ENCODE data around the gene TBATA. TPM values are rescaled to one million over a fixed set of nuclear protein-coding genes. Genes with fewer than 3 reads are reported as not detected.

The TBATA gene
- total RNA-seq, 1 donor from 2014 or later, result not detected

GRCh38 chr10:70812814-70813213 is 27.6 kb upstream of the TBATA start:
- H3K36me3 ChIP-seq, result no peaks in the 10 kb centered on the region
- H3K27me3 ChIP-seq, result no peaks in the 10 kb centered on the region
- no peak for DNase-seq (ENCODE audit: extremely low spot score in 2 of 2)
- no peak overlapping the region for H3K27ac ChIP-seq
- no peak overlapping the region for H3K4me3 ChIP-seq
- intact Hi-C loops (cut with DNase I), result no loop called here
- no peaks in the 10 kb centered on the region for H3K9me3 ChIP-seq
- H3K4me1 ChIP-seq, result peaks cover 19% of the 10 kb centered on the region
- TF ChIP-seq POLR2A (IDR thresholded peaks at IDR 0.05) (no peak), POLR2AphosphoS5 (IDR thresholded peaks at IDR 0.05; ENCODE audit: insufficient read depth in 1 of 2, low read depth in 1 of 2) (no peak), CTCF (IDR thresholded peaks at IDR 0.05) (no peak)

- Histone ChIP-seq H3K36me3 (no peaks in the 10 kb centered on the region), H3K4me3 (no peak overlapping the region), H3K9me3 (no peaks in the 10 kb centered on the region), H3K27ac (no peak overlapping the region), H3K27me3 (no peaks in the 10 kb centered on the region), H3K4me1 (peaks cover 9% of the 10 kb centered on the region)
- TF ChIP-seq POLR2A (IDR thresholded peaks at IDR 0.05) (no peak), POLR2AphosphoS5 (IDR thresholded peaks at IDR 0.05; ENCODE audit: insufficient read depth in 1 of 2, low read depth in 1 of 2) (no peak), CTCF (IDR thresholded peaks at IDR 0.05) (no peak)
- intact Hi-C loops (cut with DNase I), result no loop called here
- DNase-seq (ENCODE audit: extremely low spot score in 2 of 2), result no peak
Observed at GRCh38 chr10:70811881-70812280, 26.7 kb upstream of the TBATA start.

- TF ChIP-seq POLR2A (IDR thresholded peaks at IDR 0.05), result no peak
- no peak for TF ChIP-seq POLR2AphosphoS5 (IDR thresholded peaks at IDR 0.05; ENCODE audit: insufficient read depth in 1 of 2, low read depth in 1 of 2)
- TF ChIP-seq CTCF (IDR thresholded peaks at IDR 0.05), result no peak
- intact Hi-C loops (cut with DNase I), result no loop called here
- Histone ChIP-seq H3K4me1 (peaks cover 5% of the 10 kb centered on the region), H3K36me3 (no peaks in the 10 kb centered on the region), H3K27ac (no peak overlapping the region), H3K9me3 (no peaks in the 10 kb centered on the region), H3K4me3 (no peak overlapping the region), H3K27me3 (no peaks in the 10 kb centered on the region)
- no peak for DNase-seq (ENCODE audit: extremely low spot score in 2 of 2)
Observed at GRCh38 chr10:70810967-70811366, 25.8 kb upstream of the TBATA start.

- no peak overlapping the region for H3K27ac ChIP-seq
- no peaks in the 10 kb centered on the region for H3K9me3 ChIP-seq
- intact Hi-C loops (cut with DNase I), result no loop called here
- no peak overlapping the region for H3K4me3 ChIP-seq
- H3K4me1 ChIP-seq, result no peaks in the 10 kb centered on the region
- no peaks in the 10 kb centered on the region for H3K27me3 ChIP-seq
- no peak for TF ChIP-seq POLR2AphosphoS5 (IDR thresholded peaks at IDR 0.05; ENCODE audit: insufficient read depth in 1 of 2, low read depth in 1 of 2)
- TF ChIP-seq POLR2A (IDR thresholded peaks at IDR 0.05), result no peak
- no peak for TF ChIP-seq CTCF (IDR thresholded peaks at IDR 0.05)
- no peak for DNase-seq (ENCODE audit: extremely low spot score in 2 of 2)
- no peaks in the 10 kb centered on the region for H3K36me3 ChIP-seq
Observed at GRCh38 chr10:70809726-70810125, 24.5 kb upstream of the TBATA start.

GRCh38 chr10:70809011-70809611 is 23.9 kb upstream of the TBATA start:
- intact Hi-C loops (cut with DNase I), result no loop called here
- DNase-seq (ENCODE audit: extremely low spot score in 2 of 2), result no peak
- Histone ChIP-seq H3K27ac (no peak overlapping the region), H3K27me3 (no peaks in the 10 kb centered on the region), H3K4me1 (no peaks in the 10 kb centered on the region), H3K4me3 (no peak overlapping the region), H3K36me3 (no peaks in the 10 kb centered on the region), H3K9me3 (no peaks in the 10 kb centered on the region)
- TF ChIP-seq POLR2A (IDR thresholded peaks at IDR 0.05) (no peak), CTCF (IDR thresholded peaks at IDR 0.05) (no peak), POLR2AphosphoS5 (IDR thresholded peaks at IDR 0.05; ENCODE audit: insufficient read depth in 1 of 2, low read depth in 1 of 2) (no peak)
